Skeletal muscle satellite cell (primary cell): ENCODE results near the gene DUOXA2.
"Not testable (repeated sequence)": the region's sequence is repeated elsewhere in the genome, so short reads cannot be mapped to it uniquely, and the experiment has no call there.

Source experiments
- H3K27me3 ChIP-seq: 2 replicates; pipeline ENCODE4 v1.7.0; 2013; ENCODE audit warnings: low read length; ENCODE audit not compliant: control insufficient read depth, insufficient read depth
- H3K36me3 ChIP-seq: 2 replicates; pipeline ENCODE4 v1.7.0; 2013; ENCODE audit warnings: mild to moderate bottlenecking, control low read depth, low read length; ENCODE audit not compliant: insufficient read depth
- H3K4me1 ChIP-seq: 2 replicates; pipeline ENCODE4 v1.7.0; 2013; ENCODE audit warnings: low read length; ENCODE audit not compliant: control insufficient read depth, insufficient read depth
- H3K4me2 ChIP-seq: 2 replicates; pipeline ENCODE4 v1.7.0; 2013; ENCODE audit warnings: mild to moderate bottlenecking, low read length
- H3K4me3 ChIP-seq: 2 replicates; pipeline ENCODE4 v1.7.0; 2013; ENCODE audit warnings: low read length
- H3K9ac ChIP-seq: 2 replicates; pipeline ENCODE4 v1.7.0; 2013; ENCODE audit warnings: mild to moderate bottlenecking, low read depth, low read length, moderate library complexity
- H3K9me3 ChIP-seq: replicated peaks from 2 replicates; pipeline ENCODE4 v1.7.0; 2013; ENCODE audit warnings: mild to moderate bottlenecking, control low read depth, low read length

Gene DUOXA2

DNA sequence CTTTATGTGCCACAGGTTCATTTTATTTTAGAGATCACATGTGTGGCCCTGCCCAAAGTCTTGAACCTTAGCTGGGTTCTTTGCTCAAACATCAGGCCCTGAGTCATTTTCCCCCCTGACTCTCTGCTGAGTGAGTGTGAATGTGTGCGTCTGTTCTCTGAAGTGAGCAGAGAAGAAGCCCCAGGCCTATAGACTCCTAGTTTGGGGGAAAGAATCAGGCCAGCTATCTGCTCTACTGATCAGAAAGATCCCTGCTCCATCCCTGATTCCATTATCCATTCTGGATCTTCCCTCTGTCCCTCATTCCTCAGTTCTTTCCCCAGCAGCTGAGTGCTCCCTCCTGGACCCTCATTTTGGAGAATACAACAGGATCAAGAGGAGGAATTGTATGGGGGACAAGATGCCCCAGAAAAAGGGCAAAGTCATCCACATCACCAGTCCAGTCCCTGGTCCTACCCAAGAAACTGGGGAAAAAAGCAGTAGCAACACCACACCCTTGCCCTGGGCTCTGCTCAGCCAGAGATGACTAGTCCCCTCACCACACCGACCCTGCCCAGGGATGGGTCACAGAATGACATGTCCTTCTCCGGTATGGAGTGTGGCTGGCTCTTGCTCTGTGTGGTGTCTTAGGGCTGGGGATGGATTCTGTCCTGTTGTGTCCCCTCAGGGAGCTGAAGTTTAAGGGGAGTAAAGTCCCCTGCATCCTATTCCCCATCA lies 18.9 kb downstream of the DUOXA2 start:
- Histone ChIP-seq H3K4me3 (no peak overlapping the region), H3K27me3 (peaks cover 89% of the 10 kb centered on the region), H3K36me3 (no peaks in the 10 kb centered on the region), H3K4me2 (no peak overlapping the region), H3K9ac (no peak overlapping the region), H3K4me1 (no peaks in the 10 kb centered on the region), H3K9me3 (no peaks in the 10 kb centered on the region)

DNA sequence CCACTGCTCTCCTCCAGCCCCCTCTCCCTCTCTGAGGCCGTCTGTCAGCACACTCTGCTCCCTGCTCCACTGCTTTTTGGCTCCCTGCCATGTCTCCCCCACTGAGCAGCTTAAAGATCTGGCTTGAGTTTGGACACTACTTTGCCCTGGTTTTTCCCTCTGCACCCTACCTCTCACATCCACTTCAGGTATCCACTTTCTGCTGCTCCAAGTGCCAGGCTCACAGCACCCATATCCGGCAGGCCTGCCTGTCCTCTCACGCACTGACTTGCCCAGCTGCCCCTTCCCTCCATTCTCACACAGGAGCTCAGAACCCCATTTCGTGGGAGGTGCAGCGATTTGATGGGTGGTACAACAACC lies 19.4 kb downstream of the DUOXA2 start:
- H3K4me2 ChIP-seq, result no peak overlapping the region
- H3K9me3 ChIP-seq, result no peaks in the 10 kb centered on the region
- H3K4me1 ChIP-seq, result no peaks in the 10 kb centered on the region
- H3K27me3 ChIP-seq, result peaks cover 89% of the 10 kb centered on the region
- H3K36me3 ChIP-seq, result no peaks in the 10 kb centered on the region
- no peak overlapping the region for H3K4me3 ChIP-seq
- H3K9ac ChIP-seq, result no peak overlapping the region

DNA sequence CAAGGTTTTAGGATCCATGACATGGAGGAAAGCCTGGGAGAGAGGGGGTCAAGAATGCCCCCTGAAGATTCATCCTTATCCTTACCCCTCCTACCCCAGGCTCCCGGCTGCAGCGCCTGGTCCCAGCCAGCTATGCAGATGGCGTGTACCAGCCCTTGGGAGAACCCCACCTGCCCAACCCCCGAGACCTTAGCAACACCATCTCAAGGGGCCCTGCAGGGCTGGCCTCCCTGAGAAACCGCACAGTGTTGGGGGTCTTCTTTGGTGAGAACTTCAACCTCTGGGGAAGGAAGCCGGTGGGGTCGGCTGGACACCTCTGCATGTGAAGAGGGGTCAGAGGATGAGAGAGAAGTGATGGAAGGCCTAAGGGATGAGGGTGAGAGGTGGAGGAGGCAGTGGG lies 19.9 kb downstream of the DUOXA2 start:
- Histone ChIP-seq H3K27me3 (peaks cover 87% of the 10 kb centered on the region), H3K4me1 (no peaks in the 10 kb centered on the region), H3K4me3 (no peak overlapping the region), H3K36me3 (no peaks in the 10 kb centered on the region), H3K9me3 (no peaks in the 10 kb centered on the region), H3K9ac (no peak overlapping the region), H3K4me2 (no peak overlapping the region)

DNA sequence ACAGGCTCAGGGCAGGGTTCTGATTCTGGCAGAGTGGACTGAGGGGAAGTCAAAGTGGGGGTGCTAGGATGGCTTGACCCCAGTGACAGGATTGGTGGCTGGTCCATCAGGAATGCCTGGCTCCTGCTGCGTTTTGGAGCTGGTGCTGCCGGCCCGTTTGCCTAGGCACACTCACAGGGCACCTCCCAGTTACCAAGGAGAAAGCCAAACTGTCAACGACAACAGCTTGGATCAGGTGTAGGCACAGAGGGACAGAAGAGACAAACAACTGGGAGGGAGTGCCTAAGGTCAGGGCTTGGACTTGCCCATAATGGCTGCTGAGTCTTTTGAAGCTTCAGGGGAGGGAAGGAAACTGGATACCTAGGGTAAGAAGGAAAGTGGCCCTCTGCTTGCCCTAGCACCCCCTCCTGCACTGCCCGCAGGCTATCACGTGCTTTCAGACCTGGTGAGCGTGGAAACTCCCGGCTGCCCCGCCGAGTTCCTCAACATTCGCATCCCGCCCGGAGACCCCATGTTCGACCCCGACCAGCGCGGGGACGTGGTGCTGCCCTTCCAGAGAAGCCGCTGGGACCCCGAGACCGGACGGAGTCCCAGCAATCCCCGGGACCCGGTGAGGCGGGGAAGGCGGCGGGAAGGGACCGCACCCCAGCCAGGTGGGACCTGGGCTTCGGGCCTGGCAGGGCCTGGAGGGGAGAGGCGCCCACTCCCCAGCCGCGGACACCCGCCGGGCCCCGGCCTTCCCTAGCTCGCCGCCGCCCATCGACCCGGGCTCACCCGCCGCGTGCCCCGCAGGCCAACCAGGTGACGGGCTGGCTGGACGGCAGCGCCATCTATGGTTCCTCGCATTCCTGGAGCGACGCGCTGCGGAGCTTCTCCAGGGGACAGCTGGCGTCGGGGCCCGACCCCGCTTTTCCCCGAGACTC lies 20.8 kb downstream of the DUOXA2 start:
- Histone ChIP-seq H3K9me3 (no peaks in the 10 kb centered on the region), H3K27me3 (peaks cover 81% of the 10 kb centered on the region), H3K9ac (no peak overlapping the region), H3K4me3 (no peak overlapping the region), H3K4me2 (no peak overlapping the region), H3K36me3 (no peaks in the 10 kb centered on the region), H3K4me1 (no peaks in the 10 kb centered on the region)

DNA sequence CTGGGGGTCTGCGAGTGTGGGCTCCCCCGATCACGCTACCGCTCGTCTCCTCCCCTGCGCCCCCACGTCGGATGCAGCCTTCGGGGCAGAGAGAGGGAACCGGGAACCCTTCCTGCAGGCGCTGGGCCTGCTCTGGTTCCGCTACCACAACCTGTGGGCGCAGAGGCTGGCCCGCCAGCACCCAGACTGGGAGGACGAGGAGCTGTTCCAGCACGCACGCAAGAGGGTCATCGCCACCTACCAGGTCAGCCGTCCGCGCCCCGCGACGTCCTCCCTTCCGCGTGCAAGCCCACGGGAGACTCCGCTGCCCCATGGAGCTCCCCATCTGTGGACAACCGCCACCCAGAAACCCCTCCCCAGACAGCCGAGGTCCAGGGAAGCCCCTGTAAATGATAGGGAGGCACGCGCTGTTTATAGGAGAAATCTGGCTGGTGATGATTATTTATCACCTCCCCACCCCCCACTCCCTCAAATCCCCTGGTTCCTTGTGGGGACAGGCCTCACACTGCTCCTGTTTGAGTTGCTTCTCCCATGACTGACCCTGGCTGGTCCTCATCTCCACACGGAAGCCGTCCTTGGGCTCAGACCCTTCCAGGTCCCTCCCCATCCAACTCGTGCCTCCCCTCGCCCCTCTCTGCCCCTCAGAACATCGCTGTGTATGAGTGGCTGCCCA lies 21.7 kb downstream of the DUOXA2 start:
- H3K36me3 ChIP-seq, H3K4me1 ChIP-seq, H3K9ac ChIP-seq, H3K9me3 ChIP-seq, H3K4me3 ChIP-seq, H3K4me2 ChIP-seq: not testable (repeated sequence)
- peaks cover 72% of the 10 kb centered on the region for H3K27me3 ChIP-seq

DNA sequence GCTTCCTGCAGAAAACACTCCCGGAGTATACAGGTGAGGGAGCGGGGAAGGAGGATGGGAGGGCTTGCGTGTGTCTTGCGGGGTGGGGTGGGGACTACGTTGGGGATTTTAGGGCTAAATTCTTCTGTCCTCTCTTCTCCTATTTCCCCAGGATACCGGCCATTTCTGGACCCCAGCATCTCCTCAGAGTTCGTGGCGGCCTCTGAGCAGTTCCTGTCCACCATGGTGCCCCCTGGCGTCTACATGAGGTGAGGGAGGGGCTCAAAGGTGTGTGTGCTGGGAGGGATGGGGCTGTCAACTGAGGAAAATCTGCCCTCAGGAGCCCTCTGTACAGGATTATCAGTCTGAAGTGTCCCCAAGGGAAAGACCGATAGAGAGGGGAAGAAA lies 22.2 kb downstream of the DUOXA2 start:
- no peaks in the 10 kb centered on the region for H3K4me1 ChIP-seq
- peaks cover 67% of the 10 kb centered on the region for H3K27me3 ChIP-seq
- H3K9me3 ChIP-seq, result no peaks in the 10 kb centered on the region
- no peak overlapping the region for H3K4me2 ChIP-seq
- H3K36me3 ChIP-seq, result no peaks in the 10 kb centered on the region
- H3K4me3 ChIP-seq, result no peak overlapping the region
- H3K9ac ChIP-seq, result no peak overlapping the region

DNA sequence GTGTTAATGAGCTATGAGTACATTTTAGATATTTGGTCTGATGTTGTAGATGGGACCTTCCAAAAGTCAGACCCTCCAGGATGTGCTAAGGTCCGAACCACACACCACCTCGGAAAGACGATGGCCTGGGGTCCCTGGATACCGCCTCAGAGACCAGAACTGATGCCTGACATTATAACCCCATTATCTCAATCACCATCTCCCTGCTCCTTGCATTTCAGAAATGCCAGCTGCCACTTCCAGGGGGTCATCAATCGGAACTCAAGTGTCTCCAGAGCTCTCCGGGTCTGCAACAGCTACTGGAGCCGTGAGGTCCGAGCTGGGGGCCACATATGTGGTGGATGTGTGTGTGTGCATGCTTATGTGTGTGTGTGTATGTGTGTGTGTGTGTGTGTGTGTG lies 23.6 kb downstream of the DUOXA2 start:
- Histone ChIP-seq H3K36me3 (no peaks in the 10 kb centered on the region), H3K4me3 (no peak overlapping the region), H3K9me3 (no peaks in the 10 kb centered on the region), H3K9ac (no peak overlapping the region), H3K27me3 (peaks cover 54% of the 10 kb centered on the region), H3K4me2 (no peak overlapping the region), H3K4me1 (no peaks in the 10 kb centered on the region)

DNA sequence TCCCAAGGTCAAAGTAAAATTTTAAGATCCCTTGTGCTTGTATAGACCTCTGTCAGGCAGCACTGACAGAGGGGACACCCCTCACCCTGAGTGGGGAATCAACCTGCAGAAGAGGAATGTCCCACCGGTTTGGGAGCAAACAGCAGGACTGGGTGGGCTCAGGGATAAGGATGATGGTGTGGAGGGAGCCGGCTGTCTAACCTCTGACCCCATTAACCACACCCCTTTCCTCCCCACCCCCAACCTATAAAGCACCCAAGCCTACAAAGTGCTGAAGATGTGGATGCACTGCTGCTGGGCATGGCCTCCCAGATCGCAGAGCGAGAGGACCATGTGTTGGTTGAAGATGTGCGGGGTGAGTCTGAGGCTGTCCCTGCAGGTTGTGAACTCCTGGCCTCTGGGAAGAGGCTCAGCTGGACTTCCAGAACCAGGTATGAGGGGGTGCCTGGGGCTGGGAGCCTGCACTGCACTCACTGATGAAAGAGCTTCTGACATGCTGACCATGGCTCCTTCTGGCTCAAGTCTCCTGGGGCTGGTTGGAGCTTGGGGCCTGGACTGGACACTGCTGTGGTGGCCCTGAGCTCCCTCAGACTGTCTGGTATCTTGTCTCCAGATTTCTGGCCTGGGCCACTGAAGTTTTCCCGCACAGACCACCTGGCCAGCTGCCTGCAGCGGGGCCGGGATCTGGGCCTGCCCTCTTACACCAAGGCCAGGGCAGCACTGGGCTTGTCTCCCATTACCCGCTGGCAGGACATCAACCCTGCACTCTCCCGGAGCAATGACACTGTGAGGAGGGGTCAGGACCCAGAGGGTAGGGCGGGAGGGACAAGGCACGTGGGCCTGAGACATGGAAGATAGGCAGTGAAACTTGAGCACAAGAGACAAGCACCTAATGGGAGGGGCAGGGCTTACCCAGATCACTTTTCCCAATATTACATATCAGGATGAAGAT lies 25.0 kb downstream of the DUOXA2 start:
- Histone ChIP-seq H3K9ac (no peak overlapping the region), H3K36me3 (no peaks in the 10 kb centered on the region), H3K4me1 (no peaks in the 10 kb centered on the region), H3K27me3 (peaks cover 40% of the 10 kb centered on the region), H3K9me3 (no peaks in the 10 kb centered on the region), H3K4me2 (no peak overlapping the region), H3K4me3 (no peak overlapping the region)

DNA sequence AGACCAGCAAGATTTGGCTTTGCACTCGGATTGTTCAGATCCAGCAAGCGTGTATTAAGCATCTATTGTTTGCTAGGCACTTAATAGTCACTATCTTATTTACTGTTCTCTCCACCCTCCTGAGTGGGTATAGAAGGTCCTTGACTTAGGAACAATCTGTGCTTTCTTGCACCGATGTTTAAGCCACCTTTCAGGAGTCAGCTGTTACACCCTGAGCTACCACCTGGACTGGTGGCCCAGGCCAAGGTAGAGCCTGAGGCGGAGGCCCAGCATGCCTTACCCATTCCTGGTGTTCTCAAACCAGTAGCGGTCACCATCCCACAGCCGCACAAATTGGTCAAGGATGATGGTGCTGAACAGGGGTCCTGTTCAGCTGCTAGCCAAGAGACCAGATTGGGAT lies 25.6 kb downstream of the DUOXA2 start:
- Histone ChIP-seq H3K4me3 (no peak overlapping the region), H3K4me2 (no peak overlapping the region), H3K4me1 (no peaks in the 10 kb centered on the region), H3K36me3 (no peaks in the 10 kb centered on the region), H3K27me3 (peaks cover 33% of the 10 kb centered on the region), H3K9ac (no peak overlapping the region), H3K9me3 (no peaks in the 10 kb centered on the region)

DNA sequence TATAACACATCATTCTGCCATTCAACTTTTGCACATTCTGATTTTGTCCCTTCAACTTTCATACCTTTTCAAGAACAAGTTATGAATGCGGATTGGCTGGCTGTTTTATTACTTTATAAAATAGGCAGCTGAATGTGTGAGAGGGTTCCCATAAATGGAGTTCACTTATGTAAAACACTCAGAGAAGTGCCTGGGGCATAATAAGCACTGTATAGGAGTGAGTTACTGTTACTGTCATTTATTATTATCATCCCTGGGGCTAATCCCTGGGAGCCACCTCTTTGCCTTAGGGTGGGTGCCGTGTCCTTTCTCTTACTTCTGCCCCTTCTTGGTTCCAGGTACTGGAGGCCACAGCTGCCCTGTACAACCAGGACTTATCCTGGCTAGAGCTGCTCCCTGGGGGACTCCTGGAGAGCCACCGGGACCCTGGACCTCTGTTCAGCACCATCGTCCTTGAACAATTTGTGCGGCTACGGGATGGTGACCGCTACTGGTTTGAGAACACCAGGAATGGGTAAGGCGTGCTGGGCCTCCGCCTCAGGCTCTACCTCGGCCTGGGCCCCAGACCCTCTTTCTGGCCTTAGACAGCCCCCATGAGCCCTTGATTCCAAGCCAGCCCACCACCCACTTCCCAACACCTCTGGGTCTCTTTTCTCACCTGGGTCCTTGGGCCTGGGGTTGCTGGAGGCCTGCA lies 26.6 kb downstream of the DUOXA2 start:
- no peaks in the 10 kb centered on the region for H3K4me1 ChIP-seq

More for the DNA sequence above, 26.6 kb downstream of the DUOXA2 start:
- Histone ChIP-seq H3K4me3 (no peak overlapping the region), H3K27me3 (peaks cover 26% of the 10 kb centered on the region), H3K4me2 (no peak overlapping the region), H3K9me3 (no peaks in the 10 kb centered on the region), H3K9ac (no peak overlapping the region), H3K36me3 (no peaks in the 10 kb centered on the region)
